CD14-positive monocyte (primary cell): ENCODE data around the gene NAPSA. TPM values are rescaled to one million over a fixed set of nuclear protein-coding genes. Genes with fewer than 3 reads are reported as not detected.
A peak's percentile ranks its signal among the peaks of the same experiment; 100 is the strongest.

Experiments used
- DNase-seq, 3 donors: peaks; one replicate each; pipeline ENCODE4 v3.0.0-alpha.2; 2011 to 2022
- H2AFZ ChIP-seq: 2 replicates; pipeline ENCODE4 v1.6.0; 2012; ENCODE audit warnings: mild to moderate bottlenecking, low read depth, low read length, inconsistent platforms; ENCODE audit not compliant: insufficient read depth, poor library complexity, severe bottlenecking
- H3K27ac ChIP-seq, 2 donors: 1 replicate in 1 of 2; 2 replicates in 1 of 2; pipeline ENCODE4 v1.5.1; 2012 to 2013; ENCODE audit warnings: low read length in 2 of 2, control low read depth in 1 of 2, inconsistent platforms in 1 of 2, low read depth in 1 of 2, mild to moderate bottlenecking in 1 of 2
- H3K27me3 ChIP-seq, 2 donors: one replicate each; pipeline versions ENCODE4 v1.6.0 to v1.6.1; 2011 to 2013; ENCODE audit warnings: low read length in 2 of 2; ENCODE audit not compliant: control insufficient read depth in 2 of 2, insufficient read depth in 2 of 2
- H3K36me3 ChIP-seq, 2 donors: replicated peaks in 1 of 2; 1 replicate in 1 of 2; 2 replicates in 1 of 2; pipeline versions ENCODE4 v1.5.1 to v1.6.1; 2012 to 2013; ENCODE audit warnings: low read length in 2 of 2, control low read depth in 1 of 2, inconsistent platforms in 1 of 2, mild to moderate bottlenecking in 1 of 2; ENCODE audit not compliant: insufficient read depth in 2 of 2, control insufficient read depth in 1 of 2
- H3K4me1 ChIP-seq, 2 donors: 1 replicate in 1 of 2; 2 replicates in 1 of 2; pipeline versions ENCODE4 v1.5.1 to v1.6.1; 2012 to 2013; ENCODE audit warnings: low read length in 2 of 2, control low read depth in 1 of 2, inconsistent platforms in 1 of 2, mild to moderate bottlenecking in 1 of 2, moderate library complexity in 1 of 2; ENCODE audit not compliant: insufficient read depth in 2 of 2, control insufficient read depth in 1 of 2
- H3K4me2 ChIP-seq: replicated peaks from 2 replicates; pipeline ENCODE3; 2012; ENCODE audit warnings: low read length, moderate library complexity, mild to moderate bottlenecking; ENCODE audit not compliant: poor library complexity, severe bottlenecking; ENCODE audit errors: extremely low read depth
- H3K4me3 ChIP-seq, 3 experiments: fragments of 200-600 bp in 1 of 3; sonication (generic) in 1 of 3; replicated peaks in 1 of 3; 1 replicate in 2 of 3; 2 replicates in 1 of 3; pipeline ENCODE4 v1.5.1; 2011 to 2013; ENCODE audit warnings: low read length in 3 of 3, mild to moderate bottlenecking in 3 of 3, control low read depth in 2 of 3, low read depth in 2 of 3, inconsistent platforms in 1 of 3, moderate library complexity in 1 of 3
- H3K79me2 ChIP-seq: 2 replicates; pipeline ENCODE4 v1.6.0; 2012; ENCODE audit warnings: mild to moderate bottlenecking, control low read depth, inconsistent platforms, low read length, moderate library complexity; ENCODE audit not compliant: insufficient read depth
- H3K9ac ChIP-seq: 2 replicates; pipeline ENCODE4 v1.6.0; 2017; ENCODE audit warnings: low read length, mild to moderate bottlenecking; ENCODE audit not compliant: insufficient read depth, poor library complexity, severe bottlenecking
- H3K9me3 ChIP-seq, 2 donors: replicated peaks in 1 of 2; 1 replicate in 1 of 2; 2 replicates in 1 of 2; pipeline versions ENCODE4 v1.5.1 to v1.6.1; 2012 to 2013; ENCODE audit warnings: low read length in 2 of 2, control low read depth in 1 of 2; ENCODE audit not compliant: control insufficient read depth in 1 of 2, insufficient read depth in 1 of 2
- H4K20me1 ChIP-seq: 2 replicates; pipeline ENCODE4 v1.6.0; 2012; ENCODE audit warnings: mild to moderate bottlenecking, low read length, control low read depth, moderate library complexity; ENCODE audit not compliant: insufficient read depth
- H3K27ac Mint-ChIP-seq, 7 donors: one replicate each; pipeline ENCODE4 v1.8.0; 2020; ENCODE audit warnings: mild to moderate bottlenecking in 7 of 7, mixed read lengths in 7 of 7, moderate library complexity in 6 of 7, inconsistent platforms in 2 of 7
- H3K27me3 Mint-ChIP-seq, 3 donors: one replicate each; pipeline ENCODE4 v1.8.0; 2021 to 2022; ENCODE audit warnings: low read depth in 3 of 3, mild to moderate bottlenecking in 3 of 3, mixed read lengths in 3 of 3, moderate library complexity in 3 of 3, inconsistent platforms in 1 of 3
- H3K36me3 Mint-ChIP-seq, 2 donors: one replicate each; pipeline ENCODE4 v1.8.0; 2020; ENCODE audit warnings: mixed read lengths in 2 of 2, inconsistent platforms in 1 of 2, mild to moderate bottlenecking in 1 of 2
- H3K4me1 Mint-ChIP-seq: one replicate; pipeline ENCODE4 v1.8.0; 2020; ENCODE audit warnings: mild to moderate bottlenecking, mixed read lengths
- H3K4me3 Mint-ChIP-seq, 2 donors: one replicate each; pipeline ENCODE4 v1.8.0; 2020; ENCODE audit warnings: mild to moderate bottlenecking in 2 of 2, mixed read lengths in 2 of 2, moderate library complexity in 1 of 2
- H3K9me3 Mint-ChIP-seq, 7 donors: one replicate each; pipeline ENCODE4 v1.8.0; 2020 to 2022; ENCODE audit warnings: mixed read lengths in 7 of 7, mild to moderate bottlenecking in 6 of 7, moderate library complexity in 6 of 7, inconsistent platforms in 2 of 7
- WGBS: methylation state at CpG from one replicate; pipeline ENCODE4 v1.1.5; 2013; ENCODE audit warnings: missing lambda C conversion rate; ENCODE audit not compliant: insufficient coverage; 5-methylcytosine and 5-hydroxymethylcytosine counted together
- intact Hi-C, 2 donors: fragments of 100-400 bp; cut with micrococcal nuclease; formaldehyde crosslinking; loops; one replicate each; pipeline versions ENCODE4 v1.15.0 to v1.15.1; 2023
- polyA plus RNA-seq, 3 donors: library from polyadenylated mRNA; depleted of rRNA in 1 of 3; unstranded in 2 of 3; stranded (reverse) in 1 of 3; fragments of 300-500 nt in 2 of 3; fragments of >200 nt in 1 of 3; fragmentation: Illumina TruSeq in 2 of 3; gene quantifications; 1 replicate in 2 of 3; 2 replicates in 1 of 3; pipeline ENCODE4 v1.2.3, GENCODE V29; 2012 to 2021
- TF ChIP-seq, protein P1 (sequence below): fragments of 200-600 bp; IDR thresholded peaks from one replicate; pipeline ENCODE4 v1.8.0; 2022; ENCODE audit warnings: antibody characterized with exemption, mild to moderate bottlenecking

Gene NAPSA
- polyA plus RNA-seq, 3 donors, result 0.27 to 1.3 (median 0.52) TPM

DNA sequence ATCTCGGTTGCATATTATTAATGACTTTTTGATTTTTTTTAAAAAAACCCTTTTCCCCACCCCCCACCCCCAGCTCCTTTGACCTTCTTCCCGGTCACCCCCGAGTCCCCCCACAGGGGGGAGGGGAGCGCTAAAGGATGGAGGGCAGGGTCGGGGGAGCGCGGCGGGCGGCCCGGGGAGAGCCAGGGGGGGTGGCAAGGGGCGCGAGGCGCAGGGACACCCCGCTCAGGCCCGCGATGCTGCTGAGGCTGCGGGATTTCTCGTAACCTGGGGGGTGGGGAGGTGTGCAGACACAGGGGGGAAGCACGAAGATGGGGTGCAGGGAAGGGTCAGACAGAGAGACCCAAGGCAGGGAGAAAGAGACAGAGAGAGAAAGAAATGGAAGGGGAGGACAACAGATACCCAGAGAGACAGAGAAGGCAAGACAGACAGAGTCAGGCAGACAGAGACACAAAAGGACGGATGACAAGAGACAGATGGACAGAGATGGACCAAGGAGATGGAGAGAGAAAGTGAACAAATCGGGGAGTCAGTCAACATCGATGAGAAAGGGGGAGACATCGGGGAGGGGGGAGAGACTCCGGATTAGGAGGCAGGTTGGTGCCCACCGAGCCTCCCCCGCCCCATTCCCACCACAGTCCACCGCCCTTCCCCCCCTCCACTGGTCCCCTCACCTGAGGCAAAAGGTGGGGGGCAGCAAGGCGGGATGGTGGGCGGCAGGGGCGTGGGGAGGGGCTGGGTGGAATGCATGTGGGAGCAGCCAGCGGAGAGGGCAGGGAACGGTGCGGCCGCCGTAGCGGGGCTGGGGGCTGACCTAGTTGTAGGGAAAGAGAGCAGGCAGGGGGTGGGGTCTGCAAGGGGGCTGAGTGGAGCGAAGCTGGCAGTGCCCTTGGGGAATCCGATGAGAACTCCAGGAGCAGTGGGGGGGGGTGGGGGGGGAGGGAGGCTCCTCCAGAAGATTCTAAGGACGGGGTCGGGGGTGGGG is 50.4 kb downstream of the NAPSA start:
- no peak overlapping the region for H2AFZ ChIP-seq
- H3K79me2 ChIP-seq, result no peaks in the 10 kb centered on the region
- H3K27me3 Mint-ChIP-seq, result peaks cover 64 to 84% (median 81%) of the 10 kb centered on the region in 3 donors
- WGBS, result 8% methylated on average over 18 of the region's 40 CpGs
- peaks cover 0 to 24% of the 10 kb centered on the region in 2 donors for H3K9me3 ChIP-seq
- H3K4me1 Mint-ChIP-seq, result peaks cover 3% of the 10 kb centered on the region
- peaks cover 40 to 72% of the 10 kb centered on the region in 2 donors for H3K27me3 ChIP-seq
- H3K4me1 ChIP-seq, result peaks cover 0 to 4% of the 10 kb centered on the region in 2 donors
- H3K4me2 ChIP-seq, result no peak overlapping the region
- no peak overlapping the region for H3K9ac ChIP-seq
- H4K20me1 ChIP-seq, result no peaks in the 10 kb centered on the region
- H3K4me3 Mint-ChIP-seq, result peak overlapping the region in 1 of 2 donors; percentile 76
- intact Hi-C loops, result no loop called here
- DNase-seq, result no peak
- peaks cover 0 to 32% (median 8%) of the 10 kb centered on the region in 7 donors for H3K9me3 Mint-ChIP-seq
- H3K36me3 ChIP-seq, result no peaks in the 10 kb centered on the region
- no peak overlapping the region for H3K27ac Mint-ChIP-seq
- no peak overlapping the region for H3K4me3 ChIP-seq
- H3K27ac ChIP-seq, result no peak overlapping the region
- TF ChIP-seq, protein P1, sequence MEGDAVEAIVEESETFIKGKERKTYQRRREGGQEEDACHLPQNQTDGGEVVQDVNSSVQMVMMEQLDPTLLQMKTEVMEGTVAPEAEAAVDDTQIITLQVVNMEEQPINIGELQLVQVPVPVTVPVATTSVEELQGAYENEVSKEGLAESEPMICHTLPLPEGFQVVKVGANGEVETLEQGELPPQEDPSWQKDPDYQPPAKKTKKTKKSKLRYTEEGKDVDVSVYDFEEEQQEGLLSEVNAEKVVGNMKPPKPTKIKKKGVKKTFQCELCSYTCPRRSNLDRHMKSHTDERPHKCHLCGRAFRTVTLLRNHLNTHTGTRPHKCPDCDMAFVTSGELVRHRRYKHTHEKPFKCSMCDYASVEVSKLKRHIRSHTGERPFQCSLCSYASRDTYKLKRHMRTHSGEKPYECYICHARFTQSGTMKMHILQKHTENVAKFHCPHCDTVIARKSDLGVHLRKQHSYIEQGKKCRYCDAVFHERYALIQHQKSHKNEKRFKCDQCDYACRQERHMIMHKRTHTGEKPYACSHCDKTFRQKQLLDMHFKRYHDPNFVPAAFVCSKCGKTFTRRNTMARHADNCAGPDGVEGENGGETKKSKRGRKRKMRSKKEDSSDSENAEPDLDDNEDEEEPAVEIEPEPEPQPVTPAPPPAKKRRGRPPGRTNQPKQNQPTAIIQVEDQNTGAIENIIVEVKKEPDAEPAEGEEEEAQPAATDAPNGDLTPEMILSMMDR, result no peak
- H3K36me3 Mint-ChIP-seq, result peaks cover 0 to 4% of the 10 kb centered on the region in 2 donors

DNA sequence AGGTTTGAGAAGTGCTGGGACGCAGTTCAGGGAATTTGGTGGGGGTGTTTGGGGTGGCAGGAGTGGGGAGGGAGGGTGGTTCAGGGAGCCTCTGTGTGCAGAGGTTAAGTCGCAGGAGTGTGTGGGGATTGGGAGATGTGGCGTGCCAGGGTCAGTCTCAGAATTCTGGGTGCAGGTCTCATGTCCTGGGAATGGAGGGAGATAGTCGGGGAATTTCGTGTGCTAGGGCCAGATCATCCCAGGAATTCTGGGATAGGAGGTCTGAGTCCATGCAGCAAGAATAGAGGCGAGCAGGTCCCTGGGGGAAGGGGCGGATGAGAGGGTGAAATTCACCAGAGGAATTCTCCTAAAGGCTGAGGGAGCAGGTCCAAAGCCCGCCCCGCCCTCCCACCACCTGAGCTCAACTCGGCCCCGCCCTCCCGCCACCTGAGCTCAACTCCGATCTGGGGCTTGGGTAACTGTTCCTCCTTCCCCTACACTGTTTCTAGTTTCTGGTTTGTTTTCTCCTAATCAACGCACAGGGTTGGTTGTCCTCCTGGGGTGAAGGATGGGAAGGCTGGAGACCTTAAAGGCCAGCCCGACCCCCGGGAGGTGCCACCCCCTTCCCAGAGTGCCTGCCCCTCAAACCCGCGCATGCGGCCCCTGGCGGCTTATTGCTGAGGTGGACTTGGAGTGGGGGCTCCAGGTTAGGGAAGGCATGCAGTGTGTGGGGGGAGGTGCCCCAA is 51.5 kb downstream of the NAPSA start:
- Mint-ChIP-seq H3K4me1 (peaks cover 3% of the 10 kb centered on the region), H3K36me3 (peaks cover 0 to 2% of the 10 kb centered on the region in 2 donors), H3K27ac (no peak overlapping the region), H3K27me3 (peaks cover 66 to 86% (median 85%) of the 10 kb centered on the region in 3 donors), H3K4me3 (peak overlapping the region; percentile 9 to 83), H3K9me3 (peaks cover 0 to 32% (median 9%) of the 10 kb centered on the region in 7 donors)
- Histone ChIP-seq H3K4me3 (no peak overlapping the region), H3K9me3 (peaks cover 0 to 24% of the 10 kb centered on the region in 2 donors), H2AFZ (no peak overlapping the region), H3K4me2 (no peak overlapping the region), H3K27me3 (peaks cover 40 to 75% of the 10 kb centered on the region in 2 donors), H3K79me2 (no peaks in the 10 kb centered on the region), H3K27ac (no peak overlapping the region), H3K4me1 (peaks cover 0 to 4% of the 10 kb centered on the region in 2 donors), H3K9ac (no peak overlapping the region), H4K20me1 (no peaks in the 10 kb centered on the region), H3K36me3 (no peaks in the 10 kb centered on the region)
- intact Hi-C loops, result no loop called here
- TF ChIP-seq, protein P1, result no peak
- DNase-seq, result no peak
- whole genome bisulfite sequencing, result 11% methylated on average over 9 of the region's 20 CpGs
